Neutrophil (primary cell): ENCODE data around the gene SMTN.

Source experiments
- H3K27ac ChIP-seq: fragments of 200-600 bp; sonication (generic); 2 replicates; pipeline ENCODE4 v1.5.1; 2016; ENCODE audit warnings: mild to moderate bottlenecking, moderate library complexity
- H3K27me3 ChIP-seq: fragments of 200-600 bp; sonication (generic); 2 replicates; pipeline ENCODE4 v1.6.0; 2016; ENCODE audit warnings: mild to moderate bottlenecking
- H3K36me3 ChIP-seq: fragments of 200-600 bp; sonication (generic); 2 replicates; pipeline ENCODE4 v1.5.1; 2017
- H3K4me1 ChIP-seq, 2 experiments: fragments of 200-600 bp in 1 of 2; sonication (generic) in 1 of 2; 1 replicate in 1 of 2; 2 replicates in 1 of 2; pipeline versions ENCODE4 v1.5.1 to v1.6.1; 2013 to 2016; ENCODE audit warnings: low read depth in 1 of 2, low read length in 1 of 2, mild to moderate bottlenecking in 1 of 2, moderate library complexity in 1 of 2; ENCODE audit not compliant: control insufficient read depth in 1 of 2, insufficient read depth in 1 of 2
- H3K4me3 ChIP-seq, 2 experiments: fragments of 200-600 bp in 1 of 2; sonication (generic) in 1 of 2; 1 replicate in 1 of 2; 2 replicates in 1 of 2; pipeline ENCODE4 v1.5.1; 2013 to 2016; ENCODE audit warnings: low read depth in 1 of 2, low read length in 1 of 2, mild to moderate bottlenecking in 1 of 2, moderate library complexity in 1 of 2
- H3K9me3 ChIP-seq: fragments of 200-600 bp; sonication (generic); 2 replicates; pipeline ENCODE4 v1.5.1; 2016
- CTCF ChIP-seq: fragments of 200-600 bp; sonication (generic); IDR thresholded peaks from 2 replicates; pipeline ENCODE4 v1.5.1; 2016; ENCODE audit warnings: antibody characterized with exemption

The SMTN gene

GRCh38 chr22:31124811-31125465 is 43.8 kb downstream of the SMTN start:
- no peaks in the 10 kb centered on the region for H3K9me3 ChIP-seq
- peaks cover 6% of the 10 kb centered on the region for H3K27me3 ChIP-seq
- TF ChIP-seq CTCF, result no peak
- H3K4me1 ChIP-seq, result no peaks in the 10 kb centered on the region
- no peak overlapping the region for H3K4me3 ChIP-seq
- H3K27ac ChIP-seq, result no peak overlapping the region
- no peaks in the 10 kb centered on the region for H3K36me3 ChIP-seq

GRCh38 chr22:31125521-31126117 is 44.5 kb downstream of the SMTN start:
- no peak for TF ChIP-seq CTCF

DNA sequence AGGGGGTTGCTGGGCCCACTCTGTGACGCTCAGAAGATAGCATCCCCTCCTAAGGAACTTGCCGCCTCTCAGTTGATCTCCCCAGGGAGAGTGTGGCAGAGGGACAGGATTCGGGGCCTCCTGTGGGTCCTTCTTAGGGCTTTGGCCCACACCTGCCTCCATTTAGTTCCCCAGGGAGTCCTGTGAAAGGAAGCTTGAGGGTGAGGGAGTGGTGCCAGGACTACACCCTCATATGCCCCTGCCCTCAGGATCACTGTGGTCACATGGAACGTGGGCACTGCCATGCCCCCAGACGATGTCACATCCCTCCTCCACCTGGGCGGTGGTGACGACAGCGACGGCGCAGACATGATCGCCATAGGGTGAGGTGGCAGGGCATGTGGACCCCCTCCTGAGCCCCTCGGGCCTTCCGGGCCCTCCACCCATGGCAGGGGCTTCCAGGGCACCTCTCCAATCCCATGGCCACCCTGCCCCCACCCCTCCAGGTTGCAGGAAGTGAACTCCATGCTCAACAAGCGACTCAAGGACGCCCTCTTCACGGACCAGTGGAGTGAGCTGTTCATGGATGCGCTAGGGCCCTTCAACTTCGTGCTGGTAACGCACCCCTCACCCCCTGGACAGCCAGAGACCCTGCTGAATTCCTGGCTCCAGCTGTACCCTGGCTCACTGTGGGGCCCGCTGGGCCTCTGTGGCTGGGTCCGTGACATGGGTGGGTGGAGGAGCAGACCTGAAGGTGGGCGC is 45.2 kb downstream of the SMTN start:
- Histone ChIP-seq H3K9me3 (no peaks in the 10 kb centered on the region), H3K4me3 (no peak overlapping the region), H3K36me3 (no peaks in the 10 kb centered on the region), H3K27ac (no peak overlapping the region), H3K27me3 (peaks cover 6% of the 10 kb centered on the region), H3K4me1 (no peaks in the 10 kb centered on the region)
- no peak for TF ChIP-seq CTCF

More at GRCh38 chr22:31125521-31126117, 44.5 kb downstream of the SMTN start:
- Histone ChIP-seq H3K27me3 (peaks cover 6% of the 10 kb centered on the region), H3K36me3 (no peaks in the 10 kb centered on the region), H3K9me3 (no peaks in the 10 kb centered on the region), H3K4me1 (no peaks in the 10 kb centered on the region), H3K4me3 (no peak overlapping the region), H3K27ac (no peak overlapping the region)

DNA sequence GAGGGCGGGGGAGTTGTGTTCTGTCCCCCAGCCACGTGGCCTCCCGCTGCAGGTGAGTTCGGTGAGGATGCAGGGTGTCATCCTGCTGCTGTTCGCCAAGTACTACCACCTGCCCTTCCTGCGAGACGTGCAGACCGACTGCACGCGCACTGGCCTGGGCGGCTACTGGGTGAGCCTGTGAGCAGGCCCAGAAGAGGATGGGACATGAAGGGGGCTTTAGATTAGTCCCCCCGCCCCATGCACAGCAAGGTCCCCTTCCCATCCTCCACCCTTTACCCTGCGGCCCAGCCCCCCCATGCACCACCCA is 45.7 kb downstream of the SMTN start:
- H3K27ac ChIP-seq, result no peak overlapping the region
- H3K4me1 ChIP-seq, result no peaks in the 10 kb centered on the region
- no peaks in the 10 kb centered on the region for H3K9me3 ChIP-seq
- H3K27me3 ChIP-seq, result peaks cover 6% of the 10 kb centered on the region
- no peaks in the 10 kb centered on the region for H3K36me3 ChIP-seq
- H3K4me3 ChIP-seq, result no peak overlapping the region
- no peak for TF ChIP-seq CTCF

GRCh38 chr22:31127181-31127772 is 46.2 kb downstream of the SMTN start:
- no peak overlapping the region for H3K4me3 ChIP-seq
- peaks cover 6% of the 10 kb centered on the region for H3K27me3 ChIP-seq
- no peaks in the 10 kb centered on the region for H3K4me1 ChIP-seq
- no peak overlapping the region for H3K27ac ChIP-seq
- TF ChIP-seq CTCF, result no peak
- no peaks in the 10 kb centered on the region for H3K36me3 ChIP-seq
- H3K9me3 ChIP-seq, result no peaks in the 10 kb centered on the region
